OCI-LY7 (cell line): ENCODE results near the gene CHGA. TPM values are rescaled to one million over a fixed set of nuclear protein-coding genes. Genes with fewer than 3 reads are reported as not detected.

Source experiments
- BruUV-seq: library from RNA; stranded (reverse); fragments of 400-500 nt; replicated peaks from 2 replicates; lab custom pipeline; 2021; lab: Mats Ljungman, UMichigan
- CTCF ChIA-PET: fragments of 300-600 bp; sonication (Branson Sonifier 250); formaldehyde crosslinking; loops from one replicate; lab custom pipeline; 2022; ENCODE audit warnings: antibody characterized with exemption; ENCODE audit not compliant: unreplicated experiment; lab: Charles Lee
- POLR2A ChIA-PET: fragments of 300-600 bp; sonication (Branson Sonifier 250); formaldehyde crosslinking; loops from one replicate; lab custom pipeline; 2022; ENCODE audit warnings: antibody characterized with exemption; lab: Charles Lee
- DNase-seq: peaks from one replicate; pipeline ENCODE4 v3.0.0-alpha.2; 2015; ENCODE audit warnings: low spot score
- H2AFZ ChIP-seq: fragments of 200-600 bp; sonication (generic), shearing (Covaris generic); 2 replicates; pipeline ENCODE4 v1.6.1; 2014; ENCODE audit warnings: mild to moderate bottlenecking, antibody characterized with exemption, low read length, moderate library complexity
- H3K27ac ChIP-seq: fragments of 200-600 bp; sonication (generic); 2 replicates; pipeline ENCODE4 v1.5.1; 2014; ENCODE audit warnings: mixed run types, low read depth, mild to moderate bottlenecking, moderate library complexity, low read length, inconsistent platforms; ENCODE audit not compliant: poor library complexity, severe bottlenecking
- H3K36me3 ChIP-seq: fragments of 200-600 bp; sonication (generic); 2 replicates; pipeline ENCODE4 v1.6.1; 2014; ENCODE audit warnings: mild to moderate bottlenecking, antibody characterized with exemption, low read length, moderate library complexity, mixed read lengths; ENCODE audit not compliant: insufficient read depth
- H3K4me1 ChIP-seq: fragments of 200-600 bp; sonication (generic); 2 replicates; pipeline ENCODE4 v1.5.1; 2014; ENCODE audit warnings: mild to moderate bottlenecking, low read length; ENCODE audit not compliant: insufficient read depth, poor library complexity, severe bottlenecking
- H3K4me2 ChIP-seq: fragments of 200-600 bp; sonication (generic); 2 replicates; pipeline ENCODE4 v1.6.1; 2014; ENCODE audit warnings: mild to moderate bottlenecking, low read length
- H3K4me3 ChIP-seq: fragments of 200-600 bp; sonication (generic); 2 replicates; pipeline ENCODE4 v1.5.1; 2014; ENCODE audit warnings: mild to moderate bottlenecking, low read depth, low read length; ENCODE audit not compliant: poor library complexity, severe bottlenecking
- H3K79me2 ChIP-seq: fragments of 200-600 bp; sonication (generic); 2 replicates; pipeline ENCODE4 v1.6.1; 2016; ENCODE audit warnings: low read depth, mild to moderate bottlenecking, low read length, moderate library complexity, mixed read lengths; ENCODE audit not compliant: insufficient read depth
- H3K9me2 ChIP-seq: fragments of 200-600 bp; sonication (generic); 2 replicates; pipeline ENCODE4 v1.6.1; 2016; ENCODE audit warnings: mild to moderate bottlenecking, low read length, mixed read lengths; ENCODE audit not compliant: insufficient read depth
- H3K9me3 ChIP-seq: fragments of 200-600 bp; sonication (generic); 2 replicates; pipeline ENCODE4 v1.6.1; 2014; ENCODE audit warnings: mild to moderate bottlenecking, mixed run types, low read length, mixed read lengths
- H4K20me1 ChIP-seq: fragments of 200-600 bp; sonication (generic); 2 replicates; pipeline ENCODE4 v1.6.1; 2014; ENCODE audit warnings: mild to moderate bottlenecking, antibody characterized with exemption, low read length, moderate library complexity, mixed read lengths; ENCODE audit not compliant: insufficient read depth
- CTCF ChIP-seq: fragments of 200-600 bp; sonication (generic); conservative IDR thresholded peaks from 2 replicates; pipeline ENCODE4 v1.5.1; 2014; ENCODE audit warnings: mild to moderate bottlenecking, antibody characterized with exemption, low read length, moderate library complexity, mixed read lengths
- EZH2phosphoT487 ChIP-seq: fragments of 200-600 bp; sonication (generic); IDR thresholded peaks from 2 replicates; pipeline ENCODE4 v1.6.1; 2018; ENCODE audit warnings: low read depth, borderline replicate concordance, mild to moderate bottlenecking, mixed run types, antibody characterized with exemption, low read length, moderate library complexity, mixed read lengths
- intact Hi-C: fragments of 100-400 bp; cut with micrococcal nuclease; formaldehyde crosslinking; loops from one replicate; pipeline ENCODE4 v1.10.0; 2022; ENCODE audit not compliant: unreplicated experiment
- total RNA-seq, 2 experiments: library from RNA; depleted of rRNA in 1 of 2; stranded (reverse); fragments of >200 nt in 1 of 2; shearing (Covaris generic) in 1 of 2; gene quantifications; 2 replicates each; pipeline ENCODE4 v1.2.3, GENCODE V29; 2014 to 2022

CHGA gene
- total RNA-seq, 2 experiments from 2014 or later, result 0.57 TPM; not detected in 1

GRCh38 chr14:92946847-92947545 lies 24.0 kb downstream of the CHGA start:
- peaks cover 4% of the 10 kb centered on the region for H3K4me1 ChIP-seq
- no peaks in the 10 kb centered on the region for H3K36me3 ChIP-seq
- no peak overlapping the region for H3K4me2 ChIP-seq
- ChIA-PET POLR2A (interaction anchor here (0.6 to 1.2 kb wide), 3 partner anchors 9 to 1196 kb away, joined by 3 to 4 read pairs (median 3); no protein-coding TSS in a partner anchor), CTCF (no interaction called here)
- H3K79me2 ChIP-seq, result no peaks in the 10 kb centered on the region
- no peaks in the 10 kb centered on the region for H3K9me3 ChIP-seq
- no peaks in the 10 kb centered on the region for H3K9me2 ChIP-seq
- H3K4me3 ChIP-seq, result no peak overlapping the region
- no peak for DNase-seq
- no peak overlapping the region for H2AFZ ChIP-seq
- intact Hi-C loops, result no loop called here
- no TSS peak for BruUV-seq
- TF ChIP-seq EZH2phosphoT487, result no peak
- TF ChIP-seq CTCF, result no peak
- no peak overlapping the region for H3K27ac ChIP-seq
- H4K20me1 ChIP-seq, result no peaks in the 10 kb centered on the region

GRCh38 chr14:92948647-92949046 lies 25.7 kb downstream of the CHGA start:
- no peak for DNase-seq
- H2AFZ ChIP-seq, result no peak overlapping the region
- no peaks in the 10 kb centered on the region for H3K79me2 ChIP-seq
- peaks cover 4% of the 10 kb centered on the region for H3K4me1 ChIP-seq
- H3K4me2 ChIP-seq, result no peak overlapping the region
- intact Hi-C loops, result no loop called here
- H3K27ac ChIP-seq, result no peak overlapping the region
- ChIA-PET POLR2A (no interaction called here), CTCF (interaction anchor here (0.6 kb wide), 1 partner anchor 206 kb away, joined by 3 read pairs; no protein-coding TSS in a partner anchor)
- H3K4me3 ChIP-seq, result no peak overlapping the region
- no peak for TF ChIP-seq EZH2phosphoT487
- no peak for TF ChIP-seq CTCF
- no peaks in the 10 kb centered on the region for H4K20me1 ChIP-seq
- no peaks in the 10 kb centered on the region for H3K9me3 ChIP-seq
- BruUV-seq, result no TSS peak
- no peaks in the 10 kb centered on the region for H3K36me3 ChIP-seq
- no peaks in the 10 kb centered on the region for H3K9me2 ChIP-seq

GRCh38 chr14:92949496-92950192 lies 26.7 kb downstream of the CHGA start:
- Histone ChIP-seq H3K36me3 (no peaks in the 10 kb centered on the region), H3K4me2 (no peak overlapping the region), H3K79me2 (no peaks in the 10 kb centered on the region), H3K9me3 (no peaks in the 10 kb centered on the region), H2AFZ (no peak overlapping the region), H4K20me1 (no peaks in the 10 kb centered on the region), H3K4me1 (peaks cover 4% of the 10 kb centered on the region), H3K27ac (no peak overlapping the region), H3K4me3 (no peak overlapping the region), H3K9me2 (no peaks in the 10 kb centered on the region)
- DNase-seq, result no peak
- POLR2A ChIA-PET, result no interaction called here
- CTCF ChIA-PET, result no interaction called here
- BruUV-seq, result no TSS peak
- intact Hi-C loops, result loop anchor here (5.0 kb wide), 1 partner anchor 273 kb away; no protein-coding TSS in a partner anchor
- TF ChIP-seq EZH2phosphoT487, result no peak
- TF ChIP-seq CTCF, result no peak
